ENCODE results near the gene TGFBI.

TGFBI gene

DNA sequence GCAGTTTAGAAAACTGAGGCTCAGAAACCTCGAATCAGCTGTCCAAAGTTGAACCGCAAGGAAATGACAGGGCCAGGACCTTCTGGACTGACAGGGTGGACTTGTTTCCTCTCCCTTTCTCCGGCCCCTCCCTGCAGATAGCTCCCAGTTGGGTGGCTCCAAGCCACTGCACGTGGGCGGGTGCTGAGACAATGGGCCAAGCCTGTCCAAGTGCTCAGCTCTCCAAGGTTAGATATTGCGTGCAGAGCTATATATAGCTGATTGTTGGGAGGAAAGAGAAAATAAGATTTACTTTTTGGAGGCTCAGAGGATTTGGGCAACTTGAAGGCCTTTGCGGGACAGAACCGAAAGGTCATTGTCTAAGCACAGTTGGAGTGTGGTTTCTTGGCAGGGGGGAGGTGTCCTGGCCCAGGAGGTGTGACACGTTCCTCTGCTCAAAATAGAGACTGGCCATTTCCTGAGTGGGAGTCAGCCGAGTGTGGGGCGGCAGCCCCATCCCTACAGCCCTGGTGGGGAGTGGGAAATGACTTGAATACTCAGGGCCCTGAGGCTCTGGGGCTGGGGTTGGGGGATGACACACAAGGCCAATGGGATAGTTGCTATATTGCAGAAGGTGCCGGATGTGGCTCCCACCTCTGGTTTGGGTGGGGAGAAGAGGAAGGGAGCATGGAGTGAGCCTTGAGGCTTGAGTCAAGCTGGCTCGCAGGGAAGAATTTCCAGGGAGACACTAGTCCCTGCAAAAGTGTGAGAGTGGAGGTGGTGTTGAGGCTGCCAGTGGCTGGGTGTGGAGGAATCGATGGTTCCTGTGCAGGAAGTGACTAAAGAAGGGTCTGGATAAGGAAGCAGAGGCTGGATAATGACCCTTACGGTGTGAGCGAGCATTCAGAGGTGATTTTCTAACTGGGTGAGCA lies 59.4 kb downstream of the TGFBI start:
- no peak for DNase-seq (ENCODE audit: low read depth in 2 of 2)

DNA sequence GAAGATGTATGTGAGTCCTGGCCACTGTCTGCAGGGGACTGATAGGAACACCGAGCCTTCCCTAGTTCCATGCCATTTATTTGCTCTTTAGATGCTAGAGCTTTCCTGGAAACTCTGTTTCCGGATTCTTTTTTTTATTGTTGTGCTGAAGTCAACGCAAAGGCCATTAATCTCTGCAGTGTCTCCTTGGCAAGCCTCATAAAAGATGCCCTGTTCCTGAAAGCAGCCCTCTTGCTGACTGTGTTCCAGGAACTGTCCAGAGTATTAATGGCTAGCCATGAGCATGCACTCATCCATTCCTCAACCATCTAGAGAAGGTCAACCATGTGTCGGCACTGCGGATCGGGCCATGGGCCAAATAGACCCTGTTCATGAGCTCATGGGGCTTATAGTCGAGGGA lies 61.0 kb downstream of the TGFBI start:
- no peak for DNase-seq (ENCODE audit: low read depth in 2 of 2)

DNA sequence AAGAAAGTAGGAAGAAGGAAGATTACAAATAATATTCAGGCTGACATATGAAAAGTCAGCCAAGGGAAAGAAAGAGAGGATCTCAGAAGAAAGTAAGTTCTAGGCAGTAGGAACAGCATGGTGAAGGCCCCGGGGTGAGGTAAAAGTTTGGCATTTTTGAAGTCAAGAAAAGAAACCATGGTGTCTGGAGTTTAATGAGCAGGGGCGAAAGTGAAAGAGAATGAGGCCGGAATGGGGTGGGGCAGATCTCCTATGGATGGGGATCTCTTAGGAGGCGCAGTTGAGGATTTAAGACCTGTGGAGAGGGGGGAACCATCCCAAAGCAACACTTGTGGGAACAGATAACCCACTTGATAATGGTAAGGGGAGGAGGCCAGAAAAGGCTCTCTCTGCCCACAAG lies 61.5 kb downstream of the TGFBI start:
- DNase-seq (ENCODE audit: low read depth in 2 of 2) = no peak

DNA sequence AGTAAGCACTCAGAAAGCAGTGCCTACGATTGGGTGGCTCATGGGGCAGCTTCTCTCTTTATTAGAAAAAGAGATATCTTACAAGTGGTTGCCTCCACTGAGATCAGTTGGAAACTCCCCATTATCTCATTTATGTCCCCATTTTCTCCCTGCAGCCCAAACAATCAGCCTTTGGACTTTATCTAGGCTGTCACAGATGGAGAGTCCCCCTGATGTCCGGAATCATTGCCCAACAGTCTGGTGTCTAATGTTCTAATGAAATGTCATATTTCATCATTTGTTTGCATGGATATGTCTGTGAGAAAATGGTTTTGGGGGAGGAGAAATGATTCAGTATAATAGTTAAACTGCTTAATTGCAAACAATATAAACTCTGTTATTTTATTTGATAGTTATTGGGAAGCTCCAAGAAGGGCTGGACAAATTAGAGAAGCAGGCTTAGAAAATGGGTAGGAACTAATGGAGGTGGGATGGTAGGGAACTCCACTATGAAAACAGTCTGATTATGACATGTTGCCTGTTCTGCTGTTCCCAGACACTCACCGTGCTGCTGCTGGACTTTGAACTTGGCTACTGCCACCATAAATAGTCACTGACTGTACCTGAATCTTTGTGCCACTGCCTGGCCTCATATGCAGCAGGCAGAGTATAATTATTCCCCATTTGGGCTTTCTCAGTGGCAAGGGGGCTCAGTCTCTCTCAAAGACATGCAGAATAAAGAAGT lies 65.6 kb downstream of the TGFBI start:
- no peak for DNase-seq (ENCODE audit: low read depth in 2 of 2)

DNA sequence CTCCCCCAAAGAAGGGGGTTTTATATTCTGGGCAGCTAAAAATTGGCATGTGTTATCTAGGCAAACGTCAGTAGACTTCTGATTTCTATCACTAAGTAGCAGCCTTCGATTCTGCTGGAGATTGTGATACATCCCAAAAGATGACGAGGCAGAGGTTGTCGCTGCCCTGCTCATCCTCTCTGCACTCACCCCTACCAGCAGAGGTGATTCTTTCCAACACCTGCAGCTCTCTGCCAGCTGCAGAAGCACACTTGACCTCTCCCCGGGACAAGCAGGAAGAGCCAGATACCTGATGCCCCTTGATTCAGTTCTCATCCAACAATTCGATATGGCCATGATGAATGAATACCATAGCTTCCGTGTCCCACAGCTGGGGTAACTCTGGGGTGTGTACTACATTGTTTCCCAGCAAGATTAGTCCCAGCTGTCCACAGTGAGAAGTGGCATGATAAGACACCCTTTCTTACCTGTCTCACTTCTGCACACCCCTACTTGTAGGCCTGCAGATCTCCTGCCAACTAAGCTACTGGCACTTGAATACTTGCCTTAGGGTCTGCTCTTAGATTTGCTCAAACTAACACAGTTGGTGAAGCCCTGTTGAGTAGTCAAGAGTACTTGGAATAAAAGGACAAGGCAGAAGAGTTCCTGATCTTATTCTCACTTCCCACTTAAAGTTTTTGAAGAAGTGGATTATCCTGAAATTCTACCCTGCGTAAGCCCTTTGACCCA lies 66.3 kb downstream of the TGFBI start:
- no peak for DNase-seq (ENCODE audit: low read depth in 2 of 2)

GRCh38 chr5:136098176-136098575 lies 69.4 kb downstream of the TGFBI start:
- DNase-seq (ENCODE audit: low read depth in 2 of 2) = no peak

- no peak for DNase-seq (ENCODE audit: low read depth in 2 of 2)
These were observed 71.1 kb downstream of the TGFBI start for GRCh38 chr5:136099870-136100269.

DNA sequence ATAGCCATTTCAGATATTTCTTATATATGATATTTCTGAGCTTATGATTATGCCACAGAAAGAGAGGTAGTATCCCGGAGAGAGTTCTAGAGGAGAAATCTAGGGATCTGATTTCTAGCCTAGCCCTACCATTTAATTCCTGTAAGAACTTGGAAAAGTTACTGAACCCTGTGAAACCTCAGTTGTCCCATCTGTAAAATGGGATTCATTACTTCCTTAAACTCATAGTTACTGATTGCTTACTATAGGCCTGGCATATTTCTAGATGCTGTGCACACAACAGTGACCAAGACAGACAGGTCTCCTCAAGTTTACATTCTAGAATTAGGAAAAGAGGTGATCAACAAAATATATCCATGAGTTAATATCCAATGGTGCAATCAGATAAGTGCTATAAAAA lies 73.1 kb downstream of the TGFBI start:
- DNase-seq (ENCODE audit: low read depth in 2 of 2) = no peak

- no peak for DNase-seq (ENCODE audit: low read depth in 2 of 2)
These were observed 74.3 kb downstream of the TGFBI start for GRCh38 chr5:136103118-136103517.

- DNase-seq (ENCODE audit: low read depth in 2 of 2) = no peak
These were observed 75.6 kb downstream of the TGFBI start for GRCh38 chr5:136104306-136104965.

DNA sequence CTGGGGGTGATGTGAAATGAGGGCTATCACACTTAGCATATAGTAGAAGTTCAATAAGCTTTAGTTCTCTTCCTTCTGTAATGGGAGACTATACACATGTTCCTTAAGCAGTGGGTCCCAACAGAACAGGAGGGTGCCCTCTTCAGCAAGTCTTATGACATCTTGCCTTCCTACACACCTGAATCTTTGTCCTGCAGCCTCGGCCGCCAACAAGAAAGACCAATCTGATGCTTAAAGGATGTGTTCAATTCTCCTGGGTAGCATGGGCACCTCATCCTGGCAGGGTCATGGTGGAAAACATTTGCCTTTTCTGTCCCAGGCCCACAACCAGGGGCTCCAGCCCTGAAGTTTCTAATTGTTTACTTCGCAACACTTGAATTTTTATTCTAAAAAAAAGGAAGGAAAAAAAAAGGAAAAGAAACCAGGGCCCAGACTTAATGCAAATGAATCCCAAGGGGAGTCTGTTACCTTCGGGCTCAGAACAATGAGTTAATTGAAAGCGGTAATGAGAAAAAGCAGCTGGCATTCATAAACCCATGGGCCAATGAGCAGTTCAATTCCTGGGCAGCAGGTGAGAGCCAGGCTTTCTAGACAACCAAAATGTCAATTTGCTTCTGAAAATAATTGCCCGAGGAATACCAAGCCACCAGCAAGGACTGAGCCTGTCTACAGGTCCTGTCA lies 77.7 kb downstream of the TGFBI start:
- DNase-seq (ENCODE audit: low read depth in 2 of 2) = no peak

DNA sequence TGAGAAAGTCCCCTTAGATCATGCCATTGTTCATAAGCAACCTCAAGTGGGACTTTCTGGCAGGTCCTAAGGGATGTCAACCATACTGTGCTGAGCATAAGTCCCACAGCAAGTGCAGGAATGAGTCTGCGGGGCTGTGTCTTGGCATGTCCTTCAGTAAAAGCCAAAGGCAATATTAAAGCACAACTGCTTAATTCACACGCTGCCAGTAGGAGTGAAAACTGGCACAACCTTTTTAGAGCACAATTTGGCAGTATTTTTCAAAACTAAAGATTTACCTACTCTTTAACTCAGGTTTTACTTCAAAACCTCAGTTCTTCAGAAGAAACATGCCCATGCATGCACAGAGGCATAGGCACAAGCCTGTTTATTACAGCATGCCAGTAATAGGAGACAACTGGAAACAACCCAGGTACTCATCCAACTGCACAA lies 79.4 kb downstream of the TGFBI start:
- no peak for DNase-seq (ENCODE audit: low read depth in 2 of 2)

DNA sequence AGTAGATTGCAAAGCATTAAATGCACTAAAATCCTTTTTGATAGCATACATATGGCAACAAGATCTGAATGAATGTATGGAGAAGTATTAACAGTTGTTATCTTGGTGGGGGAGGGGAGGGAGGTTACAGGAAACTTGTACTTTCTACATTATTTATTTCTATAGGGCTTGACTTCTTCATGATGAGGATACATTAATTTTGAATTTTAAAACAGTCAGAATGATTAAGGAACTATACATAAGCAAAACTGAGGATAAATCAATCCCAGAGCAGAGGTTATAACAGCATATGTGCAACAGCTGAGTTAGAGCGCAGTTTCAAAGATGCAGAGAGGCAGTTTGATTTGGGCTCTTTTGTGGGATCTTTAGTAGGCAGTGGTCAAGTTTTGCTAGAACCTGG lies 80.0 kb downstream of the TGFBI start:
- no peak for DNase-seq (ENCODE audit: low read depth in 2 of 2)

DNA sequence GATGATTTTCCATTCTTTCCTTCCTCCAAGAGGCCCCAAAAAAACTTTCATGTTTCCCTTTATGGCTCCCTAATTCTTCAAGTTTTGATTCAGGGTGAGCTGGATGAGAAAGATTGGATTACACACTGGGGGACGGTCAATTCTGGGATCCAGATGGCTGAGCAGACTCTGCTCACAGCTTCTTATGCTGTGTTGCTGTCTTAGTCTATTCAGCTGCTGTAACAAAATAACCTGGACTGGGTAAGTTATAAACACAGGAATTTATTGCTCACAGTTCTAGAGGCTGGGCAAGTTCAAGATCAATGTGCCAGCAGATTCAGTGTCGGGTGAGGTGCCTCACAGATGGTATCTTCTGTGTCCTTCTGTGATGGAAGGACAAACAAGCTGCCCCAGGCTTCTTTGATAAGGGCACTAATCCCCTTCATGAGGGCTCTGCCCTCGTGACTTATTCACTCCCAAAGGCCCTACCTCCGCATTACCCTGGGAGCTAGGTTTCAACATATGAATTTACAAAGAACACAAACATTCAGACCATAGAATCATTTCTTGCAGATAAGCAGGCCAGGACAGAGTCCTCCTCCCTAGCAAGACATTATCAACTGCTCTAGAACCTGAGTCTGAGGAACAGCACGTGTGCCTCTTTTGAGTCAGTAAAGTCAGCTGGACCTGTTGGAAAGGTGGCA lies 80.8 kb downstream of the TGFBI start:
- no peak for DNase-seq (ENCODE audit: low read depth in 2 of 2)
